ENCODE results near the gene TMEM51.

TMEM51 gene

DNA sequence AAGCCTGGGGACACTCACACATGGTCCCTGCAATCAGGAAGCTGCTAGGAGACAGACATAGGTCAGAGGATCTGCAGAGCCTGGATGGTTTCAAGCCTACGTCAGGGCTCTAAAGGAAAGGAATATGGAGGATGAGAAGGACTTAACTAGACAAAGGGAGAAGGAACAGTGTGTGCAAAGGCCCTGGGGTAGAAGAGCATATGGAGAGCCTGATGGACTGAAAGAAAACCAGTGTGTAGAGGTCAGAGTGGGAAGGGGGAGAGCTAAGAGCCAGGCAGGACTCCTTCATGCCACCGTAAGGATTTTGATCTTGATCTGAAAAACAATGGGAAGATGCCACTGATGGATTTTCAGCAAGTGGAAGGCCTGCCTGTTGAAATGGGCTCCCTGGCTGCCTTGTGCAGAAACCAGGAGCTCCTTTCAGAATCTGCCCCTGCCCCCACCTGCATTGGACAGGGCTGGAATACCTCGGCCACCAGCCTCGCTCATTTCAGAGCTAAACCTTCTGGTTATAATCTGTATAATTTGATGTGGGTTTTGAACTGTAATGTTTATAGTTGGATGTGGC is 102.1 kb downstream of the TMEM51 start:
- no peak for DNase-seq

GRCh38 chr1:15256584-15256983 is 103.0 kb downstream of the TMEM51 start:
- no peak for DNase-seq

DNA sequence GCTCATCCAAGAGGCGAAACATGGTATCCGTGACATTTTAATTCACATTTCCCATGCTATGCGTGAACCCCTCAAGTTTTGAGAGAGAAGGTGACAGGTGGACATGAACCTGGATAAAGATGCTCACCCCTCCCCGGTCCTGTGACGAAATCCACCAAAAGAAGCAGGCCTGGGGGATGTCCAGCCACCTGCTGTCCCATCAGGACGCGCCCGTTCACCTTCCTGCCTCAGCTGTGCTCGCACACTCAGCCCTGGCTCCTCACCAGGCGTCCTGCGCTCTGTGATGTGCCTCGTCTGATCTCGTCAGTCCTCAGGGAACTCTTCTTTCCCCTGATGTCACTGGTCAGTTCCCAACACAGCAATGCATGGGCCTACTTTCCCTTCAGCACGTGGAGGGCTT is 103.8 kb downstream of the TMEM51 start:
- DNase-seq: no peak

GRCh38 chr1:15258833-15259621 is 105.5 kb downstream of the TMEM51 start:
- DNase-seq: no peak

- no peak for DNase-seq
Observed at GRCh38 chr1:15259622-15260007, 106.1 kb downstream of the TMEM51 start.

DNA sequence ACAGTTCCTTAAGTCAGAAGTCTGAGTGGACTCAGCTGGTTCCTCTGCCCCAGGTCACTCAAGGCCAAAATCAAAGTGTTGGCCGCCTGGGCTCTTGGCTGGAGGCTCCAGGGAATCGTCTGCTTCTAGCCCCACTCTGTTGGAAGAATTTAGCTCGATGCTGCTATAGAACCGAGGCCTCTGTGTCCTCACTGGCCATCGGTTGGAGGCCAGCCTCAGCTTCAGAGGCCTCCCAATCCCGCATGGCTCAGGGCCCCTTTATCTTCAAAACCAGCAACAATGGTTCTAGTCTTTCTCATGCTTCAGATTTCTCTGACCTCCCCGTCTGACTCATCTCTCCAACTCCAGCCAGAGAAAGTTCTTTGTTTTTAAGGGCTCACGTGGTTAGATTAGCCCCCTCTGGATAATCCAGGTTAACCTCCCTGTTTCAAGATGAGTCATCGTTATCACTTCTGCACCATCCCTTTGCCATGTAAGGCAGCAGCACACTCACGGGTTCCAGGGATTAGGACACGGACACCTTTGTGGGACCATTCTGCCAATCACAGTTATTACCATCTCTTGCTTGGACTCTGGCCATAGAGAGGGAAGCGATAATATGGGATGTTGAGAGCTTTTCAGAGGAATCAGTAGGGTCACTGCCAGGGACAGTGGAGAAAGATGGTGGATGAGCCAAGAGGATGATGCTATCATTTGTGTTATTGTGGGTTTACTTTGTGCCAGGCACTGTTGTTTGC is 107.0 kb downstream of the TMEM51 start:
- DNase-seq: no peak

GRCh38 chr1:15261155-15262002 is 107.8 kb downstream of the TMEM51 start:
- DNase-seq: no peak

- no peak for DNase-seq
Observed at GRCh38 chr1:15262003-15262377, 108.4 kb downstream of the TMEM51 start.

GRCh38 chr1:15262706-15263105 is 109.2 kb downstream of the TMEM51 start:
- no peak for DNase-seq

DNA sequence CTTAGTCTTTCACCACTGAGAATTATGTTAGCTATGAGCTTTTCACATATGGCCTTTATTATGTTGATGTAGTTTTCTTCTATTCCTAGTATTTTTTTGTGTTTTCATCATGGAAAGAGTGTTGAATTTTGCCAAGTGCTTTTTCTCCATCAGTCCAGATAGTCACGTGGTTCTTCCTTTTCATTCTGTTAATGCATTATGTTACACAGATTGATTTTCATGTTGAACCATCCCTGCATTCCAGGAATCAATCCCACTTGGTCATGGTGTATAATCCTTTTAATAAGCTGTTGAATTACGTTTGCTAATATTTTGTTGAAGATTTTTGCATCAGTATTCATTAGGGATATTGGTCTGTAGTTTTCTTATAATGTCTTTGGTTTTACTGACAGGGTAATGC is 111.2 kb downstream of the TMEM51 start:
- DNase-seq: no peak

Measured in activated effector memory CD4-positive, alpha-beta T cell treated with anti-CD3 and anti-CD28 coated beads, Interleukin-2, amount 50 U/mL, for 16 hours (primary cell).